B cell (primary cell): ENCODE results near the gene BOD1. TPM values are rescaled to one million over a fixed set of nuclear protein-coding genes. Genes with fewer than 3 reads are reported as not detected.

ENCODE experiments used
- ATAC-seq: fragments of 200-7000 bp; cut with Tn5 transposase; one replicate; pipeline ENCODE4 v1.10.0; 2021; ENCODE audit warnings: low read depth, mild to moderate bottlenecking, moderate number of reproducible peaks, moderate library complexity
- CTCF ChIA-PET: fragments of 350-600 bp; sonication (Branson Sonifier 250); formaldehyde crosslinking; loops from one replicate; lab custom pipeline; 2021; ENCODE audit warnings: antibody characterized with exemption, inconsistent platforms; lab: Charles Lee
- POLR2A ChIA-PET: fragments of 350-600 bp; sonication (Branson Sonifier 250); formaldehyde crosslinking; loops from one replicate; lab custom pipeline; 2021; ENCODE audit warnings: antibody characterized with exemption; lab: Charles Lee
- DNase-seq: peaks from one replicate; pipeline ENCODE4 v3.0.0; 2013
- H2AFZ ChIP-seq: 2 replicates; pipeline ENCODE4 v1.6.1; 2012; ENCODE audit warnings: mild to moderate bottlenecking, low read depth, low read length; ENCODE audit not compliant: insufficient read depth, poor library complexity, severe bottlenecking
- H3K27ac ChIP-seq, 2 donors: 1 replicate in 1 of 2; 2 replicates in 1 of 2; pipeline ENCODE4 v1.5.1; 2012 to 2013; ENCODE audit warnings: low read length in 2 of 2, mild to moderate bottlenecking in 2 of 2, moderate library complexity in 1 of 2
- H3K27me3 ChIP-seq, 4 experiments: fragments of 200-600 bp in 1 of 4; sonication (generic) in 1 of 4; replicated peaks in 1 of 4; 1 replicate in 2 of 4; 2 replicates in 2 of 4; pipeline versions ENCODE4 v1.6.1 to v1.7.0; 2013 to 2016; ENCODE audit warnings: low read length in 3 of 4, mild to moderate bottlenecking in 2 of 4, mixed read lengths in 1 of 4, moderate library complexity in 1 of 4; ENCODE audit not compliant: insufficient read depth in 4 of 4, control insufficient read depth in 3 of 4; ENCODE audit errors: control extremely low read depth in 1 of 4
- H3K36me3 ChIP-seq, 2 experiments: replicated peaks in 1 of 2; 1 replicate in 1 of 2; 2 replicates in 1 of 2; pipeline versions ENCODE4 v1.6.1 to v1.7.1; 2013; ENCODE audit warnings: low read length in 1 of 2; ENCODE audit not compliant: insufficient read depth in 2 of 2, control insufficient read depth in 1 of 2; ENCODE audit errors: control extremely low read depth in 1 of 2, extremely low read depth in 1 of 2
- H3K4me1 ChIP-seq, 2 donors: fragments of 200-600 bp in 1 of 2; sonication (generic) in 1 of 2; 1 replicate in 1 of 2; 2 replicates in 1 of 2; pipeline versions ENCODE4 v1.5.1 to v1.6.1; 2013 to 2017; ENCODE audit warnings: low read length in 2 of 2; ENCODE audit not compliant: control insufficient read depth in 2 of 2, insufficient read depth in 2 of 2
- H3K4me2 ChIP-seq: replicated peaks from 2 replicates; pipeline ENCODE3; 2012; ENCODE audit warnings: mild to moderate bottlenecking, low read depth, low read length; ENCODE audit not compliant: poor library complexity, severe bottlenecking
- H3K4me3 ChIP-seq, 5 experiments: fragments of 200-600 bp in 1 of 5; sonication (generic) in 1 of 5; 1 replicate in 3 of 5; 2 replicates in 2 of 5; pipeline versions ENCODE4 v1.5.1 to v1.7.0; 2011 to 2016; ENCODE audit warnings: low read length in 4 of 5, mild to moderate bottlenecking in 4 of 5, low read depth in 2 of 5, control low read depth in 1 of 5, moderate library complexity in 1 of 5; ENCODE audit not compliant: insufficient read depth in 1 of 5; ENCODE audit errors: control extremely low read depth in 1 of 5, extremely low read depth in 1 of 5
- H3K79me2 ChIP-seq: fragments of 200-600 bp; sonication (generic); one replicate; pipeline ENCODE4 v1.6.0; 2016; ENCODE audit warnings: low read length; ENCODE audit not compliant: control insufficient read depth, insufficient read depth
- H3K9ac ChIP-seq: fragments of 200-600 bp; sonication (generic); 2 replicates; pipeline ENCODE4 v1.6.1; 2017; ENCODE audit warnings: mild to moderate bottlenecking, low read length, moderate library complexity
- H3K9me3 ChIP-seq, 3 donors: one replicate each; pipeline versions ENCODE4 v1.6.1 to v1.7.1; 2013; ENCODE audit warnings: low read length in 2 of 3; ENCODE audit not compliant: control insufficient read depth in 2 of 3, insufficient read depth in 1 of 3; ENCODE audit errors: control extremely low read depth in 1 of 3
- H4K20me1 ChIP-seq: 2 replicates; pipeline ENCODE4 v1.6.0; 2012; ENCODE audit warnings: mild to moderate bottlenecking, low read length; ENCODE audit not compliant: insufficient read depth, control insufficient read depth, poor library complexity, severe bottlenecking
- H3K27ac Mint-ChIP-seq: one replicate; pipeline ENCODE4 v1.8.0; 2021; ENCODE audit warnings: mixed read lengths
- H3K27me3 Mint-ChIP-seq: one replicate; pipeline ENCODE4 v1.8.0; 2021; ENCODE audit warnings: mixed read lengths
- H3K4me1 Mint-ChIP-seq: one replicate; pipeline ENCODE4 v1.8.0; 2021; ENCODE audit warnings: mixed read lengths
- H3K4me3 Mint-ChIP-seq: one replicate; pipeline ENCODE4 v1.8.0; 2021; ENCODE audit warnings: mixed read lengths
- H3K9me3 Mint-ChIP-seq: one replicate; pipeline ENCODE4 v1.8.0; 2022; ENCODE audit warnings: mixed read lengths; ENCODE audit not compliant: insufficient read depth
- EZH2 ChIP-seq: IDR thresholded peaks from 2 replicates; pipeline ENCODE4 v1.6.1; 2012; ENCODE audit warnings: borderline replicate concordance, low read depth, mild to moderate bottlenecking, moderate library complexity, low read length; ENCODE audit not compliant: insufficient read depth, poor library complexity, severe bottlenecking
- WGBS: methylation state at CpG from one replicate; pipeline ENCODE4 v1.1.5; 2013; ENCODE audit warnings: missing lambda C conversion rate; ENCODE audit not compliant: insufficient coverage; 5-methylcytosine and 5-hydroxymethylcytosine counted together
- intact Hi-C: fragments of 100-400 bp; cut with micrococcal nuclease; formaldehyde crosslinking; loops from one replicate; pipeline ENCODE4 v1.10.0; 2022
- polyA plus RNA-seq: library from polyadenylated mRNA; depleted of rRNA; stranded (reverse); fragments of >200 nt; gene quantifications from 2 replicates; pipeline ENCODE4 v1.2.3, GENCODE V29; 2012
- total RNA-seq, 2 donors: library from RNA; stranded (reverse); fragments of 120-200 nt in 1 of 2; gene quantifications; 1 replicate in 1 of 2; 2 replicates in 1 of 2; pipeline versions ENCODE4 v1.2.3 to v1.2.4, GENCODE V29; 2013 to 2022
- TF ChIP-seq, protein P1 (sequence below): fragments of 200-600 bp; IDR thresholded peaks from one replicate; pipeline ENCODE4 v1.8.0; 2022; ENCODE audit warnings: antibody characterized with exemption, mild to moderate bottlenecking

The BOD1 gene
- total and polyA plus RNA-seq, 2 donors (not counting 1 experiment from before 2014, with no cell fraction given): 15.1 to 34.7 TPM

DNA sequence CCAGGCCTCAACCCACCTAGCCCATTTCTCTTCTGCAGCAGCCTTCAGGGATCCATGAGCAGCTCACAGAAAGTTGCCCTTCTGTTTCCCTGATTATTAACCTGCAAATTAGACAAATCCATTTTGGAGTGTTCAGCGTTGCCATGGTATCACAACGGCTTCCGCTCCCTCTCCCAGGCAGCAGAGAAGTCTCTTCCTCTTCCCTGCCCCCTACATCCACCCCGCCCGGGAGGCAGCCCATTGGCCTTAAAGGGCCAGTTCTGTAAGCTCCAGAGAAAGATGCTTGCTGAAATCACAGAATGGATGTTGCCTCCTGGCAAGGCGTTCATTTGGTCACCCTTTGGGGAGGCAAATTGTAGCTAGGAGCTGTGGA, 47.7 kb upstream of the BOD1 start:
- no peaks in the 10 kb centered on the region for H3K27me3 ChIP-seq
- peak overlapping the region; percentile 18 for H3K4me2 ChIP-seq
- H3K27ac ChIP-seq: no peak overlapping the region
- no peak overlapping the region for H3K9ac ChIP-seq
- WGBS: 38% methylated on average over 4 of the region's 6 CpGs
- H3K4me1 ChIP-seq: peaks cover 7 to 8% of the 10 kb centered on the region in 2 donors
- no peak overlapping the region for H3K4me3 Mint-ChIP-seq
- no peaks in the 10 kb centered on the region for H3K79me2 ChIP-seq
- POLR2A ChIA-PET: no interaction called here
- CTCF ChIA-PET: interaction anchor here (0.6 to 1.5 kb wide), 2 partner anchors 261 to 266 kb away, joined by 3 to 5 read pairs; no protein-coding TSS in a partner anchor
- TF ChIP-seq, protein P1, sequence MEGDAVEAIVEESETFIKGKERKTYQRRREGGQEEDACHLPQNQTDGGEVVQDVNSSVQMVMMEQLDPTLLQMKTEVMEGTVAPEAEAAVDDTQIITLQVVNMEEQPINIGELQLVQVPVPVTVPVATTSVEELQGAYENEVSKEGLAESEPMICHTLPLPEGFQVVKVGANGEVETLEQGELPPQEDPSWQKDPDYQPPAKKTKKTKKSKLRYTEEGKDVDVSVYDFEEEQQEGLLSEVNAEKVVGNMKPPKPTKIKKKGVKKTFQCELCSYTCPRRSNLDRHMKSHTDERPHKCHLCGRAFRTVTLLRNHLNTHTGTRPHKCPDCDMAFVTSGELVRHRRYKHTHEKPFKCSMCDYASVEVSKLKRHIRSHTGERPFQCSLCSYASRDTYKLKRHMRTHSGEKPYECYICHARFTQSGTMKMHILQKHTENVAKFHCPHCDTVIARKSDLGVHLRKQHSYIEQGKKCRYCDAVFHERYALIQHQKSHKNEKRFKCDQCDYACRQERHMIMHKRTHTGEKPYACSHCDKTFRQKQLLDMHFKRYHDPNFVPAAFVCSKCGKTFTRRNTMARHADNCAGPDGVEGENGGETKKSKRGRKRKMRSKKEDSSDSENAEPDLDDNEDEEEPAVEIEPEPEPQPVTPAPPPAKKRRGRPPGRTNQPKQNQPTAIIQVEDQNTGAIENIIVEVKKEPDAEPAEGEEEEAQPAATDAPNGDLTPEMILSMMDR: no peak
- no peak for TF ChIP-seq EZH2
- peaks cover 0 to 15% (median 0%) of the 10 kb centered on the region in 3 donors for H3K9me3 ChIP-seq
- no peaks in the 10 kb centered on the region for H4K20me1 ChIP-seq
- no peaks in the 10 kb centered on the region for H3K27me3 Mint-ChIP-seq
- no peak overlapping the region for H2AFZ ChIP-seq
- intact Hi-C loops: no loop called here
- no peak overlapping the region for H3K27ac Mint-ChIP-seq
- H3K4me1 Mint-ChIP-seq: peaks cover 6% of the 10 kb centered on the region
- peaks cover 4% of the 10 kb centered on the region for H3K9me3 Mint-ChIP-seq
- no peak for DNase-seq
- no peak overlapping the region for H3K4me3 ChIP-seq
- no peak for ATAC-seq
- H3K36me3 ChIP-seq: no peaks in the 10 kb centered on the region

DNA sequence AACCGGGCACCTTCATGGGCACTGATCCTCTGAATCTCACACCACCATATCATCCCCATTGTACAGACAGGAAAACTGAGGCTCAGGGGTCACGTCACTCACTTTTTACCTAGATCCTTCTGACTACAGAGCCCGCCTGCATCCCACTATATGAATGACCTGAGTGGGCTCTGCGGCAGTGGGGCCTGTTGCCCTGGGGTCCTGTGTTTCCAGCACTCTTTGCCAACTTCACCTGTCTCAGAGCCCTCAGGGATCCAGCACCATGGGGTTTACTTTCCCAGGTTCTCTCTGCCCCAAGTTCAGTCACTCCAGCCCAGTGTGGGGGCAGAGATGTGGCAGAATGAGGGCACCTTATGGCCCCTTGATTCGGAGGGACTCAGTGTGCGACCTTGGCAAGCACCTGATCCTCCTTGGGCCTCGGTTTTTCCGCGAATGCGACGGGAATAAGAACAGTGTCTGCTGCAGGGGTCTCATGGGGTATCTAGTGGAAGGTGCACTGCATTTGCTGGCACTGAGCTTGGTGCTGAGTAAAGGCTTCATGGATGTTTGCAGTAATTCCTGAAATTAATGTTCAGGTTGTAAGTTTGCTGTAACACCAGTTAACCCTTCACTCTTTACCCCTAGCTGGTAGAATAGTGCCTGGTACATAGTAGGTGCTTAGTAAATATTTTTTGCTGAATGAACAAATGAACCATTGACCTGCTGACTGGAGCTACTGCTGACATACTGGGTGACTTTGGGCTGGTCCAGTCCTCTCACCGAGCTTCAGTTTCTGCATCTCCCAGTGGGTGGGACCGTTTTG, 47.1 kb upstream of the BOD1 start:
- TF ChIP-seq, protein P1: no peak
- no peak for TF ChIP-seq EZH2
- DNase-seq: no peak
- Mint-ChIP-seq H3K4me3 (no peak overlapping the region), H3K9me3 (peaks cover 4% of the 10 kb centered on the region), H3K27ac (no peak overlapping the region), H3K4me1 (peaks cover 6% of the 10 kb centered on the region), H3K27me3 (no peaks in the 10 kb centered on the region)
- intact Hi-C loops: no loop called here
- Histone ChIP-seq H3K27ac (no peak overlapping the region), H3K79me2 (no peaks in the 10 kb centered on the region), H3K4me2 (peak overlapping the region; percentile 18), H3K9me3 (peaks cover 0 to 9% (median 0%) of the 10 kb centered on the region in 3 donors), H4K20me1 (no peaks in the 10 kb centered on the region), H3K9ac (no peak overlapping the region), H3K36me3 (no peaks in the 10 kb centered on the region), H3K4me3 (no peak overlapping the region), H3K4me1 (peaks cover 7 to 8% of the 10 kb centered on the region in 2 donors), H3K27me3 (no peaks in the 10 kb centered on the region), H2AFZ (no peak overlapping the region)
- WGBS: 85% methylated on average over 13 of the region's 13 CpGs
- ATAC-seq: no peak
- ChIA-PET POLR2A (no interaction called here), CTCF (no interaction called here)
